A673 (cell line): ENCODE data around the gene UBR4. TPM values are rescaled to one million over a fixed set of nuclear protein-coding genes. Genes with fewer than 3 reads are reported as not detected.

Source experiments
- BruUV-seq: library from RNA; stranded (reverse); fragments of 400-500 nt; replicated peaks from 2 replicates; lab custom pipeline; 2021; lab: Mats Ljungman, UMichigan
- CTCF ChIA-PET: fragments of 300-600 bp; sonication (Branson Sonifier 250); formaldehyde crosslinking; loops from one replicate; lab custom pipeline; 2022; ENCODE audit warnings: antibody characterized with exemption; lab: Charles Lee
- POLR2A ChIA-PET: fragments of 300-600 bp; sonication (Branson Sonifier 250); formaldehyde crosslinking; loops from one replicate; lab custom pipeline; 2022; ENCODE audit warnings: antibody characterized with exemption; ENCODE audit not compliant: low non-redundant PET; lab: Charles Lee
- DNase-seq: peaks from one replicate; pipeline ENCODE4 v3.0.0-alpha.2; 2015; ENCODE audit warnings: low spot score
- H3K27ac ChIP-seq: fragments of 200-600 bp; sonication (generic); 2 replicates; pipeline ENCODE4 v1.5.1; 2016; ENCODE audit warnings: mixed run types, low read depth, mild to moderate bottlenecking, mixed read lengths, antibody characterized with exemption, low read length; ENCODE audit not compliant: poor library complexity, severe bottlenecking
- H3K27me3 ChIP-seq: fragments of 200-600 bp; sonication (generic); replicated peaks from 2 replicates; pipeline ENCODE4 v1.6.1; 2017; ENCODE audit warnings: mixed run types, low read depth, mild to moderate bottlenecking, mixed read lengths, antibody characterized with exemption, low read length; ENCODE audit not compliant: insufficient read depth, poor library complexity
- H3K36me3 ChIP-seq: fragments of 200-600 bp; sonication (generic); 2 replicates; pipeline ENCODE4 v1.6.1; 2016; ENCODE audit warnings: mixed run types, mild to moderate bottlenecking, mixed read lengths, antibody characterized with exemption, low read length; ENCODE audit not compliant: insufficient read depth, poor library complexity, severe bottlenecking
- H3K4me1 ChIP-seq: fragments of 200-600 bp; sonication (generic); 2 replicates; pipeline ENCODE4 v1.6.1; 2017; ENCODE audit warnings: mixed run types, mild to moderate bottlenecking, mixed read lengths, antibody characterized with exemption, low read length; ENCODE audit not compliant: insufficient read depth, poor library complexity, severe bottlenecking
- H3K4me3 ChIP-seq: fragments of 200-600 bp; sonication (generic); 2 replicates; pipeline ENCODE4 v1.5.1; 2016; ENCODE audit warnings: low read depth, mixed run types, mild to moderate bottlenecking, mixed read lengths, low read length; ENCODE audit not compliant: poor library complexity, severe bottlenecking
- H3K9me3 ChIP-seq: fragments of 200-600 bp; sonication (generic); 2 replicates; pipeline ENCODE4 v1.6.1; 2016; ENCODE audit warnings: mixed run types, low read depth, mild to moderate bottlenecking, mixed read lengths, antibody characterized with exemption, low read length; ENCODE audit not compliant: poor library complexity, severe bottlenecking
- EZH2 ChIP-seq: fragments of 200-600 bp; sonication (generic); IDR thresholded peaks from 2 replicates; pipeline ENCODE4 v1.6.1; 2017; ENCODE audit warnings: borderline replicate concordance, low read depth, mild to moderate bottlenecking, mixed read lengths, antibody characterized with exemption, low read length; ENCODE audit not compliant: poor library complexity, severe bottlenecking
- intact Hi-C: fragments of 100-400 bp; cut with micrococcal nuclease; formaldehyde crosslinking; loops from one replicate; pipeline ENCODE4 v1.10.0; 2022; ENCODE audit not compliant: unreplicated experiment
- total RNA-seq: library from RNA; stranded (reverse); gene quantifications from 2 replicates; pipeline ENCODE4 v1.2.3, GENCODE V29; 2021
- TF ChIP-seq, protein P1 (sequence below): fragments of 300-800, 200-600 bp; sonication (generic); conservative IDR thresholded peaks from 2 replicates; pipeline ENCODE4 v1.5.1; 2017; ENCODE audit warnings: low read depth, mild to moderate bottlenecking, antibody characterized with exemption, low read length, moderate library complexity, mixed read lengths

The UBR4 gene
- total RNA-seq, 1 experiment from 2014 or later: 214 TPM

DNA sequence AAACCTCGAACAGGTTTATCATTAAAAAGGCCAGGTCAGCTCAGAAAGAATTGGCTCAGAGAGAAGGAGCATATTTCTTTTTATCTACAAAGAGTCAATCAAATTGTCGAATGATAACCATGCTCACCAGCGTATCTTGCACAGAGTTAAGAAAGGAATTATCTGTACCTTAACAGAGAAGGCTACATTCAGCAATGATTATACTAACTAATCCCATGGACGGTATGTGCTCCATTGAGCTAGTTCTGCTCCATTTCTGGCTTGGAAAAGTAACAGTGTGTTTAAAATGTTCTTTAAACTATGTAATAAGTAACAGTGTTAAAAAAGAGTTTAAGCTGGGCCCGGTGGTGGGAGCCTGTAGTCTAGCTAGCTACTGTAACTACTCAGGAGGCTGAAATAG lies 4.2 kb downstream of the UBR4 start:
- Histone ChIP-seq H3K4me1 (peaks cover 13% of the 10 kb centered on the region), H3K9me3 (no peaks in the 10 kb centered on the region), H3K36me3 (peaks cover 4% of the 10 kb centered on the region), H3K27ac (peak overlapping the region; percentile 60), H3K4me3 (no peak overlapping the region), H3K27me3 (no peaks in the 10 kb centered on the region)
- ChIA-PET CTCF (interaction anchor here (0.6 kb wide), 1 partner anchor 14 kb away, joined by 3 read pairs; no protein-coding TSS in a partner anchor), POLR2A (no interaction called here)
- intact Hi-C loops: no loop called here
- no peak for DNase-seq
- TF ChIP-seq EZH2: no peak
- BruUV-seq: no TSS peak

DNA sequence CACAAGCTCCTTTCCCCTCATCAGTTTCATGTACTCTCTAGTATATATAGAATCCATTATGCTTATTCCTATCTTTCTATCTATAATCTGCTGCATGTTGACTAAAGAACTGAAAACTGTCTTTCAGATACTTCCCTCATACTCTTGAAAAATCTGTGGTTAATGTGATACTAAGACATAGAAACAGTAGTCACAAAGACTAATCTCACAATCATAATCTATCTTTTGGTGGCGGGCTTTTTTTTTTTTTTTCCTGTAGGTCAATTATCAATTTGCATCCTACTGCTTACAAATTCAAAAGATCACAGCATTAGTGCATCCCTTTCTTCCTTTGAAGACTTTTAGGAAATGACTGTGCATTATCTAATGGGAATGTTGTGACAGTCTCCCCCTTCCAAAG lies 4.7 kb downstream of the UBR4 start:
- BruUV-seq: no TSS peak
- CTCF ChIA-PET: interaction anchor here (0.6 kb wide), 1 partner anchor 13 kb away, joined by 3 read pairs; no protein-coding TSS in a partner anchor
- POLR2A ChIA-PET: interaction anchor here (0.6 to 1.0 kb wide), 2 partner anchors 12 to 185 kb away, joined by 3 to 6 read pairs; no protein-coding TSS in a partner anchor

DNA sequence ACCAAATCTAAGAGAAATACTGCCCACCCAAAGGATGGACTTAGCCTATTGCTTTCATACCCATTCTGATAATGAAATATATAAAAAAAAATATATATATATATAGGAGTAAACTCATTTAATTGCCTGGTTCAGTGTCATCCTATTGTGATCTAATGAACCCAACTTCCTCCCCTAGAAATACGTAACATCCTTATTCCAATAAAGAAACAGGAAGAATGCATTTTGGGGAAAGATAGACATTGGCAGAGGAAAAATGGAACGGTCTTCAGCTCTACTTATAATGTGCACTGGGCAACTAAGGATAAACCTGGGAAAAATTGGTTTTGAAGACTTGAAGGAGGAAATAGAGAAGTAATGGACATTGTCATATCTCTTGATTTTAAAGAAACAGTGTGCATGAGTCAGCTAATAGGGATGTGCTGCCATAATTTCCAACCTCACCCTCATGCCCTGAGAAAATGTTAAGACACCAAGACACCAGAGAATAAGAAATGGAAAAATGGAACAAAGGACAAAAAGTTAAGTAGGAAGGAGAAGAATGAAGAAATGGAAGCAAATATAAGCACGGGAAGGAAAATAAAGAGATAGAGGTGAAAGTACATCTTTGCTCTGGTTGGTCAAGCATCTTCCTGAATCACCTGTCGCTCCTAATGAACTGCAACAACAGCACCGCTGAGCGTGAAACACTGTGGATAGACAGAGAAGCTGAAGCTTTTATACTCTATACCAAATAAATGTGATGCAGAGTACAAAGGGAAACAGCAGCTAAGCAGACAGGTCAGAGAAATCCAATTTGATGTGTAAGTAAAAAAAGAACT lies 5.4 kb downstream of the UBR4 start:
- DNase-seq: peak; percentile 16
- intact Hi-C loops: no loop called here

More for the DNA sequence above, 4.7 kb downstream of the UBR4 start:
- intact Hi-C loops: no loop called here
- no peak for DNase-seq
- Histone ChIP-seq H3K36me3 (peaks cover 7% of the 10 kb centered on the region), H3K4me3 (no peak overlapping the region), H3K4me1 (peaks cover 13% of the 10 kb centered on the region), H3K27me3 (no peaks in the 10 kb centered on the region), H3K27ac (peak overlapping the region; percentile 60), H3K9me3 (no peaks in the 10 kb centered on the region)
- TF ChIP-seq, protein P1, sequence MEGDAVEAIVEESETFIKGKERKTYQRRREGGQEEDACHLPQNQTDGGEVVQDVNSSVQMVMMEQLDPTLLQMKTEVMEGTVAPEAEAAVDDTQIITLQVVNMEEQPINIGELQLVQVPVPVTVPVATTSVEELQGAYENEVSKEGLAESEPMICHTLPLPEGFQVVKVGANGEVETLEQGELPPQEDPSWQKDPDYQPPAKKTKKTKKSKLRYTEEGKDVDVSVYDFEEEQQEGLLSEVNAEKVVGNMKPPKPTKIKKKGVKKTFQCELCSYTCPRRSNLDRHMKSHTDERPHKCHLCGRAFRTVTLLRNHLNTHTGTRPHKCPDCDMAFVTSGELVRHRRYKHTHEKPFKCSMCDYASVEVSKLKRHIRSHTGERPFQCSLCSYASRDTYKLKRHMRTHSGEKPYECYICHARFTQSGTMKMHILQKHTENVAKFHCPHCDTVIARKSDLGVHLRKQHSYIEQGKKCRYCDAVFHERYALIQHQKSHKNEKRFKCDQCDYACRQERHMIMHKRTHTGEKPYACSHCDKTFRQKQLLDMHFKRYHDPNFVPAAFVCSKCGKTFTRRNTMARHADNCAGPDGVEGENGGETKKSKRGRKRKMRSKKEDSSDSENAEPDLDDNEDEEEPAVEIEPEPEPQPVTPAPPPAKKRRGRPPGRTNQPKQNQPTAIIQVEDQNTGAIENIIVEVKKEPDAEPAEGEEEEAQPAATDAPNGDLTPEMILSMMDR: no peak
- TF ChIP-seq EZH2: no peak

More for the DNA sequence above, 5.4 kb downstream of the UBR4 start:
- H3K27me3 ChIP-seq: no peaks in the 10 kb centered on the region
- no TSS peak for BruUV-seq
- no peaks in the 10 kb centered on the region for H3K9me3 ChIP-seq
- no peak overlapping the region for H3K4me3 ChIP-seq
- ChIA-PET CTCF (no interaction called here), POLR2A (interaction anchor here (0.6 to 1.0 kb wide), 2 partner anchors 11 to 186 kb away, joined by 3 to 6 read pairs; no protein-coding TSS in a partner anchor)
- peaks cover 13% of the 10 kb centered on the region for H3K4me1 ChIP-seq
- peaks cover 13% of the 10 kb centered on the region for H3K36me3 ChIP-seq
- peak overlapping the region; percentile 60 for H3K27ac ChIP-seq
- no peak for TF ChIP-seq EZH2
- TF ChIP-seq, protein P1: no peak
